ENCODE results near the gene HIVEP3.

The HIVEP3 gene

DNA sequence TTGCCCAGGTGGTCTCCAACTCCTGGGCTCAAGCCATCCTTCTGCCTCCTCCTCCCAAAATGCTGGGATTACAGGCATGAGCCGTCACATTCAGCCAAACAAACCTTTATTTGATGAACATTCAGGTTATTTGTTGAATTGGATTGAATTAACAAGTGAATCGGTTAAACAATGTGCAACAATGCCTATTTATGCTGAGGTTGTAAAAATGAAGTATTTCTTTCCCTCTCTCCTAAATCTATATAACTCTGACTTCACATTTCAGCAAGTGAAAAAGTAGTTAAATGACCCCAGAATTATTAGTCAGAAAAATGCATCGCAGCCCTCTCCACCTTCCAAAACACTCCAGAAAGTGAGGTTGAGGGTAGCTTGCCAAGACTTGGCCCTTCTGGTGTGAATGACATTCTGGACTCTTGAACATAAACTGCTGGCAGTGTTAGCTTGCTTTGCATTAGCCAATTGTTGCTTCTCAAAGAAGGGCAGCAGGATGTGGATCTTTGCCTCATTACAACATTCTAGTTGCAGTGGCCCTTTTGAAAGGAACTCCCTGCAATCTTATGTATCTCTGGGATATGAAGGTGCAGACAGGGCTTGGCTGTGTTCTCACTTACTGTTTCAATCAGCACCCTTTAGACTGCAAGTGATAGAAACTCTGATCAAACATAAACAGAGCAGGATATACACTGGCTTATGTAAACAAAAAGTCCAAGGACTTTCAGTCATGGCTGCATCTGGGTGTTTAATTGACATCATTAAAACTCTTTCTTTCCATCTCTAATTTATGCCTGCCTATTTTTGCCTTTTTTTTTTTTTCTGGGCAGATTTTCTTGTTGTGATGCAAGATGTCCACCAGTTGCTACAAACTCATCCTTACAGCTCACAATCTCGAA is 456.7 kb downstream of the HIVEP3 start:
- no peaks in the 10 kb centered on the region for H3K36me3 ChIP-seq (ENCODE audit: insufficient read depth, low read length)
- no peaks in the 10 kb centered on the region for H3K4me1 ChIP-seq (ENCODE audit: insufficient read depth, low read length)
- no peaks in the 10 kb centered on the region for H3K79me2 ChIP-seq (ENCODE audit: insufficient read depth, low read length)
- no peak for DNase-seq
- H2AFZ ChIP-seq (ENCODE audit: low read depth, low read length): no peak overlapping the region
- H3K4me2 ChIP-seq (ENCODE audit: insufficient read depth, low read length): no peak overlapping the region
- ATAC-seq (ENCODE audit: insufficient read depth, low read depth): no peak
- H3K9me3 ChIP-seq (ENCODE audit: insufficient read depth, low read length, severe bottlenecking): no peaks in the 10 kb centered on the region
- no peak overlapping the region for H3K27ac ChIP-seq (ENCODE audit: low read length)
- TF ChIP-seq EZH2 (IDR thresholded peaks at IDR 0.05; ENCODE audit: borderline replicate concordance, low read depth, low read length, severe bottlenecking): no peak
- TF ChIP-seq, protein P1, sequence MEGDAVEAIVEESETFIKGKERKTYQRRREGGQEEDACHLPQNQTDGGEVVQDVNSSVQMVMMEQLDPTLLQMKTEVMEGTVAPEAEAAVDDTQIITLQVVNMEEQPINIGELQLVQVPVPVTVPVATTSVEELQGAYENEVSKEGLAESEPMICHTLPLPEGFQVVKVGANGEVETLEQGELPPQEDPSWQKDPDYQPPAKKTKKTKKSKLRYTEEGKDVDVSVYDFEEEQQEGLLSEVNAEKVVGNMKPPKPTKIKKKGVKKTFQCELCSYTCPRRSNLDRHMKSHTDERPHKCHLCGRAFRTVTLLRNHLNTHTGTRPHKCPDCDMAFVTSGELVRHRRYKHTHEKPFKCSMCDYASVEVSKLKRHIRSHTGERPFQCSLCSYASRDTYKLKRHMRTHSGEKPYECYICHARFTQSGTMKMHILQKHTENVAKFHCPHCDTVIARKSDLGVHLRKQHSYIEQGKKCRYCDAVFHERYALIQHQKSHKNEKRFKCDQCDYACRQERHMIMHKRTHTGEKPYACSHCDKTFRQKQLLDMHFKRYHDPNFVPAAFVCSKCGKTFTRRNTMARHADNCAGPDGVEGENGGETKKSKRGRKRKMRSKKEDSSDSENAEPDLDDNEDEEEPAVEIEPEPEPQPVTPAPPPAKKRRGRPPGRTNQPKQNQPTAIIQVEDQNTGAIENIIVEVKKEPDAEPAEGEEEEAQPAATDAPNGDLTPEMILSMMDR (IDR thresholded peaks at IDR 0.05; ENCODE audit: borderline replicate concordance, extremely low read depth, low read length, poor library complexity, severe bottlenecking): no peak
- H3K27me3 ChIP-seq (ENCODE audit: insufficient read depth, low read length, poor library complexity): peaks cover 13% of the 10 kb centered on the region
- no peak overlapping the region for H3K4me3 ChIP-seq (ENCODE audit: low read depth in 1 of 2, low read length in 2 of 2)
- no peak overlapping the region for H3K9ac ChIP-seq (ENCODE audit: low read depth, low read length)
- H4K20me1 ChIP-seq (ENCODE audit: insufficient read depth, low read length): 0 out of 2 replicates have a peak, but pooled peaks cover 4% of the 10 kb centered on the region

DNA sequence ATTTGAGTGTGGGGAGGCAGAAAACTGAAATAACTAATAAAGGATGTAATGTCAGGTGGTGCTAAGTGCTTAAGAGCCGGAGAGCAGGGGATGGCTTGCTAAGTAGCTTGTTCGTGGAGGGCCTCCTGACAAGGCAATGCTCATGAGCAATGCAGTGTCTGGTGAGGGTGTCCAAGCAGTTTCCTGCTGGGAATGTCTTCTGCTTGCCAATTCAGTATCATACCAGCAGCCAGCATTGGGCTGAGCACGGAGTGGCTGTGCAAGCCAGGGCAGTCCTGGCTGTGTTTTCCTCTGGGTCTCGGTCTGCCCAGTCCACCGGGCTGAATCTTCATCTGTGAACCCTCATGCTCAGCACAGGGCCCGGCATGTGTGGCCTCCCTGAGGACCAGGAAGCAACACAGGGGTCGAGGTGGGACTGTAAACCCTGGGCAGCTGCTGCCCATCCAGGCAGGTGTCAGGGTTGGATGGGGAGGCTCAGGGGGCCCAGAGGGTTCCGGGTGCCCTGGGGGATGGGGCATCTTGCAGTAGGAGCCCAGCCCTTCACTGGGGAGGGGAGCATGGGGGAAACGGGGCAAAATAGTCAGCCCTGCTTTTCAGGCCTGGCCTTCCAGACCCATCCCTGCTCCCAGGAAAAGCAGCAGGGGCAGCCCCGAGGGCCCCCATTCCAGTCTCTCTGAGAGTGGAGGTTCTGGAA is 461.7 kb downstream of the HIVEP3 start:
- Histone ChIP-seq H4K20me1 (ENCODE audit: insufficient read depth, low read length) (no peaks in the 10 kb centered on the region), H3K4me3 (ENCODE audit: low read depth in 1 of 2, low read length in 2 of 2) (no peak overlapping the region), H3K79me2 (ENCODE audit: insufficient read depth, low read length) (no peaks in the 10 kb centered on the region), H3K9me3 (ENCODE audit: insufficient read depth, low read length, severe bottlenecking) (no peaks in the 10 kb centered on the region), H3K4me2 (ENCODE audit: insufficient read depth, low read length) (no peak overlapping the region), H3K27ac (ENCODE audit: low read length) (no peak overlapping the region), H2AFZ (ENCODE audit: low read depth, low read length) (no peak overlapping the region), H3K27me3 (ENCODE audit: insufficient read depth, low read length, poor library complexity) (no peaks in the 10 kb centered on the region), H3K36me3 (ENCODE audit: insufficient read depth, low read length) (no peaks in the 10 kb centered on the region), H3K9ac (ENCODE audit: low read depth, low read length) (no peak overlapping the region), H3K4me1 (ENCODE audit: insufficient read depth, low read length) (no peaks in the 10 kb centered on the region)
- no peak for TF ChIP-seq EZH2 (IDR thresholded peaks at IDR 0.05; ENCODE audit: borderline replicate concordance, low read depth, low read length, severe bottlenecking)
- TF ChIP-seq, protein P1 (IDR thresholded peaks at IDR 0.05; ENCODE audit: borderline replicate concordance, extremely low read depth, low read length, poor library complexity, severe bottlenecking): no peak
- ATAC-seq (ENCODE audit: insufficient read depth, low read depth): no peak
- no peak for DNase-seq

Measured in DND-41 (cell line).